GM12891 (cell line): Measurements from ENCODE around the gene CDC42BPA.

Source experiments
- POLR2A ChIP-seq: IDR thresholded peaks from 2 replicates; pipeline ENCODE4 v1.6.1; 2011; ENCODE audit warnings: low read depth, low read length, control low read depth
- POLR2AphosphoS5 ChIP-seq: IDR thresholded peaks from 2 replicates; pipeline ENCODE4 v1.6.1; 2011; ENCODE audit warnings: low read depth, low read length, control low read depth
- SPI1 ChIP-seq: IDR thresholded peaks from 2 replicates; pipeline ENCODE4 v1.6.1; 2011; ENCODE audit warnings: low read depth, low read length, control low read depth
- TAF1 ChIP-seq: IDR thresholded peaks from 2 replicates; pipeline ENCODE4 v1.6.1; 2011; ENCODE audit warnings: low read depth, low read length, control low read depth

DNA sequence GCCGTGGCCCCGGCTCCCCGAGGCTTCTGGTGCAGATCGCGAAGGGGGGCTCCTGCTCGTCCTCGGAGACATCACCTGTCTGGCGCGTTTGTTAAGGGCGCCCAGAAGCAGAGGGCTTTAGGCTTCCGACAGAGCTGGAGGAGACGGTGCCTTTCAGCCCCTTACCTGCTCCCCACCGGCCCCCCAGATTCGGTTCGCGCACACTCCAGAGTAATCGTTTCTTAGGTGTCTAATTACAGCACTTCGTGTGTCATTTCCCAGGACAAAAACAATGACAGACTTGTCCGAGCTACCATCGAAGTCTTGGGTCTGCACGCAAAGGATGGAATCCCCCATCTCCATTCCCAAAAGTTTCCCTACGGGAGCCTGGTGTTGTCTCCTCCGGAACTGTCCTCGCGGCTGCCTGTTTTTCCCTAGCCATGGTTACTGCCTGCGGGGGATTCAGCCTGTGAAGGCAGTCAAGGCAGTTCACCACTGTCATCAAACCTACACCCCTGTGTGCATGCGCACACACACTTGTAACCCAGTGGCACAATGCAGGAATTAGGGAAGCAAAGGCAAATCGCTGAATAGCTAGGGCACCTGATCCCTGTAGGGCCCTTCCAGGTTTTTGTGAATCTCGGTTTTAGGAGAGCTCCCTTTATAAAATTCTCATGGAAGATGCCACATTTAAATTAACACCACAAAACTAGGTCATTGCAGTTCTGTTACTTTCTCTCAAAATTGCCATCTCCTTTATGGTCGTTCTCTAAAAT is 738 bp upstream of the CDC42BPA start:
- TF ChIP-seq POLR2A (no peak), POLR2AphosphoS5 (no peak), TAF1 (no peak), SPI1 (no peak)
